Retinal pigment epithelial cell (primary cell): ENCODE measurements around the gene IL11RA.

Source experiments
- DNase-seq: peaks from one replicate; pipeline ENCODE4 v3.0.0-alpha.2; 2010; ENCODE audit warnings: low read depth
- H3K4me3 ChIP-seq: 2 replicates; pipeline ENCODE4 v1.5.1; 2011; ENCODE audit warnings: mild to moderate bottlenecking, low read length, control low read depth, moderate library complexity
- CTCF ChIP-seq: conservative IDR thresholded peaks from 2 replicates; pipeline ENCODE4 v1.5.1; 2011; ENCODE audit warnings: low read depth, low read length, control low read depth, inconsistent platforms

Gene IL11RA

GRCh38 chr9:34665381-34666250, 13.6 kb downstream of the IL11RA start:
- peak overlapping the region; percentile 90 for H3K4me3 ChIP-seq
- TF ChIP-seq CTCF: no peak
- DNase-seq: peak; percentile 76

- DNase-seq: no peak
- H3K4me3 ChIP-seq: no peak overlapping the region
- no peak for TF ChIP-seq CTCF
Observed at GRCh38 chr9:34669809-34670562, 18.0 kb downstream of the IL11RA start.

GRCh38 chr9:34671307-34671706, 19.3 kb downstream of the IL11RA start:
- TF ChIP-seq CTCF: no peak
- no peak for DNase-seq
- H3K4me3 ChIP-seq: no peak overlapping the region

GRCh38 chr9:34674440-34674839, 22.5 kb downstream of the IL11RA start:
- H3K4me3 ChIP-seq: no peak overlapping the region
- no peak for DNase-seq
- no peak for TF ChIP-seq CTCF

GRCh38 chr9:34675048-34675714, 23.2 kb downstream of the IL11RA start:
- peak; percentile 97 for TF ChIP-seq CTCF

GRCh38 chr9:34675869-34676268, 23.9 kb downstream of the IL11RA start:
- TF ChIP-seq CTCF: no peak
- no peak for DNase-seq
- no peak overlapping the region for H3K4me3 ChIP-seq

More at GRCh38 chr9:34675048-34675714, 23.2 kb downstream of the IL11RA start:
- H3K4me3 ChIP-seq: no peak overlapping the region
- peak; percentile 18 for DNase-seq
